K562 (cell line): ENCODE measurements around the gene DGCR2. TPM values are rescaled to one million over a fixed set of nuclear protein-coding genes. Genes with fewer than 3 reads are reported as not detected.

Experiments
- CXXC5 ChIP-seq: fragments of 250-450 bp; sonication (Bioruptor Pico); IDR thresholded peaks from 2 replicates; pipeline ENCODE4 v1.8.0; 2022; ENCODE audit warnings: inconsistent platforms, mild to moderate bottlenecking, moderate library complexity
- PCBP2 ChIP-seq: fragments of 200-400 bp; formaldehyde crosslinking; IDR thresholded peaks from 2 replicates; pipeline ENCODE4 v1.6.1; 2018; ENCODE audit warnings: low read length, low read depth, mild to moderate bottlenecking, moderate library complexity; ENCODE audit not compliant: poor library complexity, severe bottlenecking
- POLR3G ChIP-seq: IDR thresholded peaks from 2 replicates; pipeline ENCODE4 v1.6.1; 2011; ENCODE audit not compliant: insufficient read length, insufficient replicate concordance; ENCODE audit errors: extremely low read depth
- ZC3H11A ChIP-seq: IDR thresholded peaks from 2 replicates; pipeline ENCODE4 v1.6.1; 2012; ENCODE audit warnings: low read depth, low read length, improper control_type of control experiment
- ZNF561 ChIP-seq: fragments of 450-650 bp; formaldehyde crosslinking; conservative IDR thresholded peaks from 2 replicates; pipeline ENCODE4 v1.4.0; 2020; ENCODE audit warnings: mild to moderate bottlenecking, moderate library complexity
- polyA plus RNA-seq, 8 experiments: library from polyadenylated mRNA; depleted of rRNA in 4 of 8; stranded (reverse) in 5 of 8; unstranded in 3 of 8; fragments of >200 nt; fragmentation: Nextera tagmentation in 2 of 8; fragmentation: Illumina TruSeq in 1 of 8; extraction: Ambion mirVana in 2 of 8; extraction: Trizol in 1 of 8; gene quantifications; 2 replicates each; pipeline versions ENCODE4 v1.2.1 to v1.2.3, GENCODE V29; 2011 to 2014; ENCODE audit warnings: inconsistent platforms in 1 of 8, missing spikeins in 1 of 8
- total RNA-seq, 7 experiments: library from RNA; depleted of rRNA in 6 of 7; stranded (reverse); fragments of >200 nt in 6 of 7; fragmentation: Illumina TruSeq in 2 of 7; extraction: Trizol in 2 of 7; gene quantifications; 2 replicates each; pipeline versions ENCODE4 v1.2.1 to v1.2.3, GENCODE V29; 2011 to 2021; ENCODE audit warnings: low replicate concordance in 1 of 7
- TF ChIP-seq, protein P1 (sequence below), 2 experiments: fragments of 150-350 bp in 1 of 2; IDR thresholded peaks; 2 replicates each; pipeline ENCODE4 v1.6.1; 2012 to 2016; ENCODE audit warnings: low read depth in 2 of 2, low read length in 2 of 2, mild to moderate bottlenecking in 1 of 2, moderate library complexity in 1 of 2
- TF ChIP-seq, protein P2 (sequence below): IDR thresholded peaks from 3 replicates; pipeline ENCODE4 v1.6.1; 2011; ENCODE audit warnings: borderline replicate concordance, mild to moderate bottlenecking; ENCODE audit not compliant: insufficient read length, insufficient read depth
- TF ChIP-seq, protein P3 (sequence below), 2 experiments: fragments of 450-650 bp; conservative IDR thresholded peaks; 2 replicates each; pipeline ENCODE4 v1.6.1; 2017; ENCODE audit warnings: mild to moderate bottlenecking in 2 of 2, moderate library complexity in 2 of 2
- TF ChIP-seq, protein P4 (sequence below): sonication (generic); formaldehyde crosslinking; IDR thresholded peaks from 2 replicates; pipeline ENCODE4 v1.8.0; 2022; ENCODE audit warnings: mild to moderate bottlenecking, missing genetic modification reagents
- TF ChIP-seq, protein P5 (sequence below): fragments of 450-650 bp; IDR thresholded peaks from one replicate; pipeline ENCODE4 v1.6.1; 2018; ENCODE audit warnings: mild to moderate bottlenecking, moderate library complexity; ENCODE audit not compliant: partially characterized antibody
- TF ChIP-seq, protein P6 (sequence below): fragments of 250-450 bp; sonication (Bioruptor Pico); IDR thresholded peaks from 2 replicates; pipeline ENCODE4 v1.4.0; 2020

DGCR2 gene
- total and polyA plus RNA-seq, 9 of the 15 experiments (the other 6 are each of a cell fraction or from before 2014, with no cell fraction given), result 0.69 to 101 (median 56.4) TPM

DNA sequence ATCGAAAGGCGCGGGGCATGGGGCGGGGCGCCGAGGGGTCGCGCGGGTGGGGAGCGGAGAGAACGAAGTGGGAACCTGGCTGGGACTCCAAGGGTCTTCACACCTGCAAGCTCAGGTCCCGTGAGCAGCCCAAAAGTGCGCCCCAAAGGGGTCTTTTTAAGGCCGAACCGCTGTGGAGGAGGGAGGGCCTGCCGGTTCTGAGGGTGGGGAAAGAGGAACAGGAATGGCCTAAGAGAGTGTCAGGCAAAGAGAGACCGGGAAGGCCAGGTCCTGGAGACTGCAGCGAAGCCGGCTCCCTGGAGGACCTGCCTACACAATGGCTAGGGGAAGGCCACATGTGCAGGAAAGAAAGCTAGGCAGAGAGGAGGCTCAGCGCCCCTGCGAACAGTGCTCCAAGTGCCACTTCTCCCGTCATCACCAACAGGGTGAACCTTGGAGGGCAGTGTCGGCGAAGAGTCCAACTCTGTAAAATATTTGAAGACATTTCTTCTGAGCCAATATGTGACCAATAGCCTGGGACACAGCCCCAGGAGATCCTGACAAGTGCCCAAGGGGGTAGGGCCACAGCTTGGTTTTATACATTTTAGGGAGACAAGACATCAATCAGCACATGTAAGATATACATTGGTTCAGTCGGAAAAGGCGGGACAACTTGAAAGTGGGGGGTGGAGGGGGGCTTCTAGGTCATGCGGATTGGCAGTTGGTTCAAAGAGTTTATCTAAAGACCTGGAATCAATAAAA, 710 bp upstream of the DGCR2 start (continued):
- TF ChIP-seq, protein P1, sequence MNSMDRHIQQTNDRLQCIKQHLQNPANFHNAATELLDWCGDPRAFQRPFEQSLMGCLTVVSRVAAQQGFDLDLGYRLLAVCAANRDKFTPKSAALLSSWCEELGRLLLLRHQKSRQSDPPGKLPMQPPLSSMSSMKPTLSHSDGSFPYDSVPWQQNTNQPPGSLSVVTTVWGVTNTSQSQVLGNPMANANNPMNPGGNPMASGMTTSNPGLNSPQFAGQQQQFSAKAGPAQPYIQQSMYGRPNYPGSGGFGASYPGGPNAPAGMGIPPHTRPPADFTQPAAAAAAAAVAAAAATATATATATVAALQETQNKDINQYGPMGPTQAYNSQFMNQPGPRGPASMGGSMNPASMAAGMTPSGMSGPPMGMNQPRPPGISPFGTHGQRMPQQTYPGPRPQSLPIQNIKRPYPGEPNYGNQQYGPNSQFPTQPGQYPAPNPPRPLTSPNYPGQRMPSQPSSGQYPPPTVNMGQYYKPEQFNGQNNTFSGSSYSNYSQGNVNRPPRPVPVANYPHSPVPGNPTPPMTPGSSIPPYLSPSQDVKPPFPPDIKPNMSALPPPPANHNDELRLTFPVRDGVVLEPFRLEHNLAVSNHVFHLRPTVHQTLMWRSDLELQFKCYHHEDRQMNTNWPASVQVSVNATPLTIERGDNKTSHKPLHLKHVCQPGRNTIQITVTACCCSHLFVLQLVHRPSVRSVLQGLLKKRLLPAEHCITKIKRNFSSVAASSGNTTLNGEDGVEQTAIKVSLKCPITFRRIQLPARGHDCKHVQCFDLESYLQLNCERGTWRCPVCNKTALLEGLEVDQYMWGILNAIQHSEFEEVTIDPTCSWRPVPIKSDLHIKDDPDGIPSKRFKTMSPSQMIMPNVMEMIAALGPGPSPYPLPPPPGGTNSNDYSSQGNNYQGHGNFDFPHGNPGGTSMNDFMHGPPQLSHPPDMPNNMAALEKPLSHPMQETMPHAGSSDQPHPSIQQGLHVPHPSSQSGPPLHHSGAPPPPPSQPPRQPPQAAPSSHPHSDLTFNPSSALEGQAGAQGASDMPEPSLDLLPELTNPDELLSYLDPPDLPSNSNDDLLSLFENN (IDR thresholded peaks at IDR 0.05; ENCODE audit: low read depth in 2 of 2, low read length in 2 of 2), result no peak
- TF ChIP-seq, protein P2, sequence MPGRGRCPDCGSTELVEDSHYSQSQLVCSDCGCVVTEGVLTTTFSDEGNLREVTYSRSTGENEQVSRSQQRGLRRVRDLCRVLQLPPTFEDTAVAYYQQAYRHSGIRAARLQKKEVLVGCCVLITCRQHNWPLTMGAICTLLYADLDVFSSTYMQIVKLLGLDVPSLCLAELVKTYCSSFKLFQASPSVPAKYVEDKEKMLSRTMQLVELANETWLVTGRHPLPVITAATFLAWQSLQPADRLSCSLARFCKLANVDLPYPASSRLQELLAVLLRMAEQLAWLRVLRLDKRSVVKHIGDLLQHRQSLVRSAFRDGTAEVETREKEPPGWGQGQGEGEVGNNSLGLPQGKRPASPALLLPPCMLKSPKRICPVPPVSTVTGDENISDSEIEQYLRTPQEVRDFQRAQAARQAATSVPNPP, result no peak
- TF ChIP-seq CXXC5 (CRISPR knock-in tag) (no peak), ZNF561 (CRISPR knock-in tag) (no peak), ZC3H11A (0 out of 2 replicates have a peak, but pooled peaks have one; percentile 73), POLR3G (no peak), PCBP2 (no peak)
- TF ChIP-seq, protein P3, sequence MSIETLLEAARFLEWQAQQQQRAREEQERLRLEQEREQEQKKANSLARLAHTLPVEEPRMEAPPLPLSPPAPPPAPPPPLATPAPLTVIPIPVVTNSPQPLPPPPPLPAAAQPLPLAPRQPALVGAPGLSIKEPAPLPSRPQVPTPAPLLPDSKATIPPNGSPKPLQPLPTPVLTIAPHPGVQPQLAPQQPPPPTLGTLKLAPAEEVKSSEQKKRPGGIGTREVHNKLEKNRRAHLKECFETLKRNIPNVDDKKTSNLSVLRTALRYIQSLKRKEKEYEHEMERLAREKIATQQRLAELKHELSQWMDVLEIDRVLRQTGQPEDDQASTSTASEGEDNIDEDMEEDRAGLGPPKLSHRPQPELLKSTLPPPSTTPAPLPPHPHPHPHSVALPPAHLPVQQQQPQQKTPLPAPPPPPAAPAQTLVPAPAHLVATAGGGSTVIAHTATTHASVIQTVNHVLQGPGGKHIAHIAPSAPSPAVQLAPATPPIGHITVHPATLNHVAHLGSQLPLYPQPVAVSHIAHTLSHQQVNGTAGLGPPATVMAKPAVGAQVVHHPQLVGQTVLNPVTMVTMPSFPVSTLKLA (conservative IDR thresholded peaks at IDR 0.05), result no peak
- TF ChIP-seq, protein P4, sequence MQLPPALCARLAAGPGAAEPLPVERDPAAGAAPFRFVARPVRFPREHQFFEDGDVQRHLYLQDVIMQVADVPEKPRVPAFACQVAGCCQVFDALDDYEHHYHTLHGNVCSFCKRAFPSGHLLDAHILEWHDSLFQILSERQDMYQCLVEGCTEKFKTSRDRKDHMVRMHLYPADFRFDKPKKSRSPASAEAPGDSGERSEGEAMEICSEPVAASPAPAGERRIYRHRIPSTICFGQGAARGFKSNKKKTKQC, result no peak
- TF ChIP-seq, protein P5, sequence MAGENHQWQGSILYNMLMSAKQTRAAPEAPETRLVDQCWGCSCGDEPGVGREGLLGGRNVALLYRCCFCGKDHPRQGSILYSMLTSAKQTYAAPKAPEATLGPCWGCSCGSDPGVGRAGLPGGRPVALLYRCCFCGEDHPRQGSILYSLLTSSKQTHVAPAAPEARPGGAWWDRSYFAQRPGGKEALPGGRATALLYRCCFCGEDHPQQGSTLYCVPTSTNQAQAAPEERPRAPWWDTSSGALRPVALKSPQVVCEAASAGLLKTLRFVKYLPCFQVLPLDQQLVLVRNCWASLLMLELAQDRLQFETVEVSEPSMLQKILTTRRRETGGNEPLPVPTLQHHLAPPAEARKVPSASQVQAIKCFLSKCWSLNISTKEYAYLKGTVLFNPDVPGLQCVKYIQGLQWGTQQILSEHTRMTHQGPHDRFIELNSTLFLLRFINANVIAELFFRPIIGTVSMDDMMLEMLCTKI, result no peak
- TF ChIP-seq, protein P6, sequence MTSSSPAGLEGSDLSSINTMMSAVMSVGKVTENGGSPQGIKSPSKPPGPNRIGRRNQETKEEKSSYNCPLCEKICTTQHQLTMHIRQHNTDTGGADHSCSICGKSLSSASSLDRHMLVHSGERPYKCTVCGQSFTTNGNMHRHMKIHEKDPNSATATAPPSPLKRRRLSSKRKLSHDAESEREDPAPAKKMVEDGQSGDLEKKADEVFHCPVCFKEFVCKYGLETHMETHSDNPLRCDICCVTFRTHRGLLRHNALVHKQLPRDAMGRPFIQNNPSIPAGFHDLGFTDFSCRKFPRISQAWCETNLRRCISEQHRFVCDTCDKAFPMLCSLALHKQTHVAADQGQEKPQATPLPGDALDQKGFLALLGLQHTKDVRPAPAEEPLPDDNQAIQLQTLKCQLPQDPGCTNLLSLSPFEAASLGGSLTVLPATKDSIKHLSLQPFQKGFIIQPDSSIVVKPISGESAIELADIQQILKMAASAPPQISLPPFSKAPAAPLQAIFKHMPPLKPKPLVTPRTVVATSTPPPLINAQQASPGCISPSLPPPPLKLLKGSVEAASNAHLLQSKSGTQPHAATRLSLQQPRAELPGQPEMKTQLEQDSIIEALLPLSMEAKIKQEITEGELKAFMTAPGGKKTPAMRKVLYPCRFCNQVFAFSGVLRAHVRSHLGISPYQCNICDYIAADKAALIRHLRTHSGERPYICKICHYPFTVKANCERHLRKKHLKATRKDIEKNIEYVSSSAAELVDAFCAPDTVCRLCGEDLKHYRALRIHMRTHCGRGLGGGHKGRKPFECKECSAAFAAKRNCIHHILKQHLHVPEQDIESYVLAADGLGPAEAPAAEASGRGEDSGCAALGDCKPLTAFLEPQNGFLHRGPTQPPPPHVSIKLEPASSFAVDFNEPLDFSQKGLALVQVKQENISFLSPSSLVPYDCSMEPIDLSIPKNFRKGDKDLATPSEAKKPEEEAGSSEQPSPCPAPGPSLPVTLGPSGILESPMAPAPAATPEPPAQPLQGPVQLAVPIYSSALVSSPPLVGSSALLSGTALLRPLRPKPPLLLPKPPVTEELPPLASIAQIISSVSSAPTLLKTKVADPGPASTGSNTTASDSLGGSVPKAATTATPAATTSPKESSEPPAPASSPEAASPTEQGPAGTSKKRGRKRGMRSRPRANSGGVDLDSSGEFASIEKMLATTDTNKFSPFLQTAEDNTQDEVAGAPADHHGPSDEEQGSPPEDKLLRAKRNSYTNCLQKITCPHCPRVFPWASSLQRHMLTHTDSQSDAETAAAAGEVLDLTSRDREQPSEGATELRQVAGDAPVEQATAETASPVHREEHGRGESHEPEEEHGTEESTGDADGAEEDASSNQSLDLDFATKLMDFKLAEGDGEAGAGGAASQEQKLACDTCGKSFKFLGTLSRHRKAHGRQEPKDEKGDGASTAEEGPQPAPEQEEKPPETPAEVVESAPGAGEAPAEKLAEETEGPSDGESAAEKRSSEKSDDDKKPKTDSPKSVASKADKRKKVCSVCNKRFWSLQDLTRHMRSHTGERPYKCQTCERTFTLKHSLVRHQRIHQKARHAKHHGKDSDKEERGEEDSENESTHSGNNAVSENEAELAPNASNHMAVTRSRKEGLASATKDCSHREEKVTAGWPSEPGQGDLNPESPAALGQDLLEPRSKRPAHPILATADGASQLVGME (CRISPR knock-in tag), result 0 out of 2 replicates have a peak, but pooled peaks have one; percentile 71
